GM19238 (cell line): ENCODE data around the gene PTPRD.
"Not testable (repeated sequence)": the region's sequence is repeated elsewhere in the genome, so short reads cannot be mapped to it uniquely, and the experiment has no call there.

Experiments used
- DNase-seq: peaks from one replicate; pipeline ENCODE4 v3.0.0; 2011; ENCODE audit warnings: low spot score; ENCODE audit not compliant: insufficient read length

The PTPRD gene

DNA sequence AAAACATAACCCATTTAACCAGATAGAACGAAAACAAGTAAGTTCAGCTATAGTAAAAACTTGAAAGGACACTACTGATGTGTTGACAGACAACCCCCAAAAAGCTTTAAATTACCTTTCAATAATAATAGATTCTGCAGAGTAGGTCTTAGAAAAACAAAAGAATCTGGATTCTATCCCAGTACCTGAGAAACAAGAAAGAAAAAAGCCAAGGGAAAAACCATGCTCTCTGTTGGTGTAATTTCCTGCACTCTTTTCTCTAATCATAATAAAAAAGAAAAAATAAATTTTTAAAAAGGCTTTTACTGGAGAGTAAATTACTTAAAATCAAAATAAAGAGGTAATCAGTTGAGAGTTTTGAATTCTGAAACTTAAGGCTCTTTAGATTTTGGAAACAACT lies 1090.4 kb downstream of the PTPRD start:
- DNase-seq, result no peak

DNA sequence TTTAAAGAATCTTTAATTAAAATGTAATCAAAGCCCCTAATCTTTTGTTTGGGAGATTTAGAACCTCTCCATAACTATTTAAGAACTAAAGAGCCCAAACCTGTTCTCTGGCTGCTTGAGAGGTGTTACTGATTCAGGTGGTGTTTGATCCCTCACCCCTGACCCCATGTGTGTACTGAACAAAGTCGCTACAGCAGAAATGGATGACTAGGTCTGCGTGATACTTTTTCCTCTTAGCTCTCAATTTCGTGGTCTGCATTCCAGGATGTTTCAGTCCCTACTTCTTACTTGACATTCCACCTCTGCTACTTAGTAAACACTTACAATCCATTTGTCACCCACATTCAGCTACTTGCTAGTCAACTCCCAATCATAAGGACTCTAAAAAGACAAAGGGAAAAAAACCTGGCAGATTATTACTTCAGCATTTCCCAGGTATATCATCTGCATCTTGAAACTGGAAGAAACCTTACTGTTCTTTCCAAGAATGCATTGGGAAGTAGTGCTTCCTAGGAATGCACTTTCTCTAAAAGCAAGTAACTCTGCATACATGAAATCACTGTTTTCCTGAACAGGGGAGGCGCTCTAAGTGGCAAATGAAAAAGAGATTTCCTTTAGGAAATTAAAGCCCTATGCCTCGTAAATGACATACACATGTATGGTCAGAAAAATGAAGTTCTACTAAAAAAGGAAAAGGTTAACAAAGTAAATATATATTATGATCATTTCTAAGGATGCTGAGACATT lies 1091.6 kb downstream of the PTPRD start:
- no peak for DNase-seq

DNA sequence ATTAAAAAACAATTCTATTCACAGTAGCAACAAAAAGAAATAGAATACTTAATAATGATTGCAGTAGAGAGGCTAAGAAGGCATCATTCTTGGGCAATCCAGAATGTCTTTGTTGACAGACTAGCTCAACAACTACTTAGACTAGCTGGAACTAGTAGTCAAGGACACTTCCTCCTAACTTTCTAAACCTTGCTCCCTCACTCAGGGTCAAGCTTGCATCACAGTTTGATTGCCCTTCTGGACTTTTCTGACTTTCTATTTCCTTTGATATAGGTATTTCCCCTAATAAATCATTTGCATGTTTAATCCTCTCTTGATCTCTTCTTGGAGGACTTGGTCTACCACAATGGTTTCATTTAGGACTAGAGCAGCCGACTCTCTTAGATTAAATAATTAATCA lies 1107.9 kb downstream of the PTPRD start:
- DNase-seq, result no peak

DNA sequence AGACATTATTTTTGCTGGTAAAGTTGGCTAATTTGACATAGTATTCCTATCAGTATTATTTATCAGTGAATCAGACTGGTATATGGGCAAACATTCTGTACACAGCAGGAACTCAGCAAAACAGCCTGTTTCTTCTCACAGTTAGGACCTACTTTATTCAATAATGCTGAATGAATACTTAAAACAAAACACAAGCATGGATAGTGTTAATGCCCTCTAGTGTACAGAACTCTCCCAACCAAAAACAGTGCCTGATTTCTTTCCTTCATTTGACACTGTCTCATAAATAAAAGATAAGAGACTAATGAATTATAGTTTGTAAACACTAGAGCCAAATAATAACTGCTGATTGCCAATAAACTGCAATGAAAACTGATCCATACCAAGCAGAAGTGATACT lies 1113.3 kb downstream of the PTPRD start:
- DNase-seq, result no peak

DNA sequence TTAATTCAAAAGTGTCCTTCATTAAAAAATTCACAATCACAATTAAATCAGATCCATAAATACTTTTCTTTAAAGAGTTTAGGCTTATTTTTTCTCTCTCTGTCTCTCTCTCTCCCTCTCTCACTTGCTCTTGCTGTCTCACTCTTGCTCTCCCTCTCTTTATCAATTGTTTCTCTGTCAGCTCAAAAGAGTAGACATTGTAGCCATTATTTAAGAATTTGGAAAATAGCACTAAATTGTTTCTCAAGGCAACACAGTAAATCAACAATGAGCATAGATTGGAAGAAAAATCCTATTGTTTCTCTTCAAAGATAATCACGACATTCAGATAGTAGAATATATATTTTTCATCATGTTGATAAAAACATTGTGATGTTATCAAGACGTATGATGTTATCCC lies 1114.0 kb downstream of the PTPRD start:
- no peak for DNase-seq

DNA sequence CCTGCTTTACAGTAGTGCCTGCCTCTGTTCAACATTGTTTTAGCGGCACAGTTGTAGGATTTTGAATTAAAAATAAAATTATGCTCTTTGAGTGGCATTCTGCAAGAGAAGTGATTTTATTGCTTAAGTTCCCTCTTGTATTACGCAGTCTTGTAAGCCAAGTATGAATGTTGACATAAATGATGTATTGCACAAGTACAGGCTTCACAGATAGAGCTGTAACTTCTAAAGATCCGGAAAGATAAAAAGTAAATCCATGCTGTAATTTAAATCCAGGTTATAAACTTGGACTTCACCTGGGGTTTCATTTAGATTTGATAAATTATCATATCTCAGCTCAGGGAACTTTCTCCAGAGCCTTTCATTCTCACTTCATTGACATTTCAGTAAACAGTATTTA lies 1114.7 kb downstream of the PTPRD start:
- no peak for DNase-seq

DNA sequence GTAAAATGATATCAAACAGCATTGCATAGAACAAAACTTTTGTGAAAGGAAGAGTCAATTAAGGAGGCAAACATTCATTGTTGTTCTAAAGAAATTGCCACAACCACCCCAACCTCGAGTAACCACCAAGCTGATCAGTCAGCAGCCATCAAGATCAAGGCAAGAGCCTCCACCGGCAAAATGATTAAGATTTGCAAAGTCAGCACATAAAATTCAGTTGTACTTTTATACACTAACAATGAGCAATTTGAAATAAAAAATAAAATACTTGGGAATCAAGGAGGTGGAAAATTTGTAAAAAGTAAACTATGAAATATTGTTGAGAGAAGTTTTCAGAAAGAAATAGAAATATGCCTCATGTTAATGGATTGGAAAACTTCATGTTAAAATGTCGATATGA lies 1118.5 kb downstream of the PTPRD start:
- DNase-seq, result no peak

DNA sequence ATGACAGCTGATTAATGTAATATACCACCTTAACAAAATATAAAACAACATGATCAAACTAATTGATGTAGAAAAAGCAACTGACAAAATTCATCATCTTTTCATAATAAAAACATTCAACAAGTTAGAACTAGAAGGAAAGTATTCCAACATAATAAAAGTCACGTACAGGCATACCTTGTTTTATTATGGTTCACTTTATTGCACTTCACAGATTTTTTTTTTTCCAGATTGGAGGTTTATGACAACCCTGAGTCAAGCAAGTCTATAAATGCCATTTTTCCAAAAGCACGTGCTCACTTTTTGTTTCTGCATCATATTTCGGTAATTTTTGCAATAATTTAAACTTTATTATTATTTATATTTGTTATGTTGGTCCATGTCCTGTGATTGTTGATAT lies 1120.3 kb downstream of the PTPRD start:
- no peak for DNase-seq

DNA sequence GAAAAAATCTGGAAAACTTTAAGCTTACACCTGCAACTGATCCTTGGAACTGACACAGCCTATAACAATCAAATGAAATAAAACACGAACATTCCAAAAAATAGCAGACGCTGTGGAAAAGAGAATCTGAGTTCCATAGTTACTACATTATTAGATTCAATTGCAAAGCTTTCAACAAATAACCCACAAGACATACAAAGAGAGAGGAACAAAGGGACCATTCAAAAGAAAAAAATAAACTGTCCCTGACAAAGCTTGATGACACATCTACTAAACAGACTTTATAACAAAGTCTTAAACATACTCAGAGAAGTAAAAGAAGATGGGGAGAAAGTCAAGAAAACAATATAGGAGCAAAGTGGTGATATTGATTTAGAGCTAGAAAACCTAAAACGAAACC lies 1123.6 kb downstream of the PTPRD start:
- no peak for DNase-seq

DNA sequence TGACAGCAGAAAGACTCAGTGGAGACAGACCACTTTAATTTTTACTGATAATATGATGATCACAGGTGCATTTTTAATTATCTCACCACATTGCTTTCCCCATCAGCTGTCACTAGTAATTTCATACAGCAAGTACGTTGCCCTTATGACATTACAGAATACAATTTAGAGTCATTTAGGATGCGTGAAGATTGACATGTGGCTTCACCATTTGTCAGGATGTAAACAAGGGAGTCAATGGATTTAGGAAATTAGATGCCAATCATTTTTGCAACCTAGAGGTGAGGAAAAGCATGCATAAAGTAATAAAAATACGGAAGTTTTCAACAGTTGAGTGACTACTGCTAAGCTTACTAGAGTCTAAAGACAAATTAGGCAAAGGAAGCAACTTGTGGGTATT lies 1129.6 kb downstream of the PTPRD start:
- no peak for DNase-seq

DNA sequence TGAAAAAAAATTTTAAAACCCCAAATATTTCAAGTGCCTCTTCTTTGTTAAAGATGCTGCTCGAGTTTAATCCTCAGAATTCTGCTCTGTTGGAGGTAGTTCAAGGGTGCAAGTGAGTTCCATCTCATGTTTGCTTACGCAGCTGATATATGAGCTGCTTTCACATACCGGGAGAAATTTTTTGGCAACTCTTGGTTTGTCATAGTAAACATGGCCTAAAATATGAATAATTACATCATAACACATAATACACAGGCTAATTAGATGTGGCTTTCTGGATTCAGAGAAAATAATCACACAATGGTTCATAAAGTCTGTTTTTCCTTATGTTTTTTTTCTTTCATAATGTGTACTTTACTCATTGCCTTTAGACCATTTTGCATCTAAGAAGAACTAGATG lies 1134.1 kb downstream of the PTPRD start:
- no peak for DNase-seq

DNA sequence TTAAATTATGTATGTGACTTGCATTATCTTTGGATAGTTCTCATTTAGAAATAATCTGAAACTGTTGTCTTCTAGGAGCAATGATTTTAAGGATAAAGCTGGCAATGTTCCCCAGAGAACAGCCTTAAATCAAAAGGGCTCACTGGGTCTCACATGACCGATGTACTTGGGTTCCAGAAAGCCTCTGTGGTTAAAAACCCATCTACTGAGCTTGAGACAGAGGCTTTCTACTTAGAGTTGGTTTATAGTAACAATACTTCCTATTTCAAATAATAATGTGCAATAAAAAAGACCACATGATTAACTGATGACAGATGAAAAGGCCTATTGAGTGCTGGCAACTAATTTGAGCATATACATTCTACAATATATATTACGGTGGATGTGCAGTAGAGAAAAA lies 1143.5 kb downstream of the PTPRD start:
- DNase-seq, result no peak

DNA sequence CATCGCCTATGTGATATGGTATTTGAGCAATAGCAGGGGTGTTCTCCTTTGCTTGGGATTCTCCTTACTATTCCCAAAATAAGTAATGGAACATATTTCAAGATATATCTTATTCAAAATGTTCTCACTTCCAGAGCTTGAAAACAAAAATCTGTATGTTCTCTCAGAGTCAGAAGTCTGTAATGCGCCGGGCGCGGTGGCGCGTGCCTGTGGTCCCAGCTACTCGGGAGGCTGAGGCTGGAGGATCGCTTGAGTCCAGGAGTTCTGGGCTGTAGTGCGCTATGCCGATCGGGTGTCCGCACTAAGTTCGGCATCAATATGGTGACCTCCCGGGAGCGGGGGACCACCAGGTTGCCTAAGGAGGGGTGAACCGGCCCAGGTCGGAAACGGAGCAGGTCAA lies 1170.9 kb downstream of the PTPRD start:
- DNase-seq, result not testable (repeated sequence)

DNA sequence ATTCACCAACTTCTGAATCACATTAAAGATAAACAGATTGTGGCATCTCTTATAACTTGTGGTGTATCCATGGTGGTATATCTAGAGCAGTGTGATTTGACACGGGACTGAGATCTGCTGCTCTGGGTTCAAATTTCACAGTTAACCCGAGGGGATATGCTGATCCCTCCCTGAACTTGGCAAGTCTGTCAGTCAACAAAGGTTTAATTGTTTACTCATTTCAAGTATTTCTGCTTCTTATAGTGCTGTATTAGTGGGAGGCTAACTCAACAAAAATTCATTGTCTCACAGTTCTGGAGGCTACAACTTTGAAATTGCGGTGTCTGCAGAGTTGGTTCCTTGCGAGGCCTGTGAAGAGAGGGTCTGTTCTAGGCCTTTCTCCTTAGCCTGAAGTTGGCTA lies 1175.2 kb downstream of the PTPRD start:
- no peak for DNase-seq

DNA sequence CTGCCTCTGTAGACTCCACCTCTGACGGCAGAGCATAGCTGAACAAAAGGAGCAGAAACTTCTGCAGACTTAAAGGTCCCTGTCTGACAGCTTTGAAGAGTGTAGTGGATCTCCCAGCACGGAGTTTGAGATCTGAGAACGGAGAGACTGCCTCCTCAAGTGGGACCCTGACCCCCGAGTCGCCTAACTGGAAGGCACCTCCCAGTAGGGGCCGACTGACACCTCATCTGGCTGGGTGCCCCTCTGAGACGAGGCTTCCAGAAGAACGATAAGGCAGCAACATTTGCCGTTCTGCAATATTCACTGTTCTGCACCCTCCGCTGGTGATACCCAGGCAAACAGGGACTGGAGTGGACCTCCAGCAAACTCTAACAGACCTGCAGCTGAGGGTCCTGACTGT lies 1186.3 kb downstream of the PTPRD start:
- not testable (repeated sequence) for DNase-seq

DNA sequence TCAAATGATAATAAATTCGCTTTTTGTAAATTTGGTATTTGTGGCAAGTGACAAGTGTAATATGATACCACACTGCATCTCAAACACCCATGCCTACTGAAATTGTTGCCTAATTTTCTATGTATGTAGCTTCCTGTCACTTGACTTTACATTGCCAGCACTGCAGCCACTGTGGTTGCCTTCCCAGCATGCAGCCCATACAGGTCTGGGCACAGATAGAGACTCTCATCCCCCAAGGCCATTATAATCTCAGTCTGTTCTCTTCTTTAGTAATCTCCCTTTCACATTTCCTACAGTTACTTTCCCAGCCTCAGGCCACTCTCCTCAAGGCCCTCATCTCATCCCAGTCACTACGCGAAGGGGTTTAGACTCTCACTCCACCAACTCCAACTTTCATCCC lies 1200.6 kb downstream of the PTPRD start:
- no peak for DNase-seq

DNA sequence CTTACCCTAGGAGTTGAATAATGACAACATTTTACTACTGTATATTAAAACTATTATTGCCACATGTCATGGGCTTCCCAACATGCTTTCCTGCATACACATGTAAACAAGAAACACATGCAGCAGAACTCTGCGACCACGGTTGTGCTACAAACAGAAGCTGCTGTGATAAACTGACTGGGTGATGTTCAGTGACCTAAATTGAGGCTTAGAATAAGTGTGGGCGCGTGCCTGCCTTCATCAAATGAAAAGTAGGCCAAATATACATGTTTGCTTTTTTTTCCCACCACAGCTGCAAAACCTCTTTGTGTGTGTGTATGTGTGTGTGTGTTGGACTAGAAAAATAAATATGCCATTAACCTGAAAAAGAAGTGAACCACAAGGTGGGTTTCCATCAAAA lies 1202.1 kb downstream of the PTPRD start:
- no peak for DNase-seq

DNA sequence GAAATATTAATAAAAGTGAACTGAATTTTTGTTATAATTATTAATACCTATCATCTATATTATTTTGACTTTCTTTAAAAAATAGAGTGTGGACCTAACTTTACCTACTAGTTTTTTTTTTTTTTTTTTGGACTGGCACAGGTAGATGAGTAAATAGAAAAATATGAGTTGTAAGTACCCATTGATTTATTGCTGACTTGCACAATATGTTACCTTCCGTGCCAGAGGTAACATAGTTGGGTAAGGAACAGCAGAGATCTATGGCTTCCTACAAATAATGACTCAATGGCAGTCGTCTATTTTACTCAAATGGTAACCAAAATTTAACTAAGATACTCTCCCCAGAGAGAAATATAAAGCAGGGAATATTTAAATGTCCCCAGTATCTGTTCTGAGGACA lies 1212.8 kb downstream of the PTPRD start:
- no peak for DNase-seq

DNA sequence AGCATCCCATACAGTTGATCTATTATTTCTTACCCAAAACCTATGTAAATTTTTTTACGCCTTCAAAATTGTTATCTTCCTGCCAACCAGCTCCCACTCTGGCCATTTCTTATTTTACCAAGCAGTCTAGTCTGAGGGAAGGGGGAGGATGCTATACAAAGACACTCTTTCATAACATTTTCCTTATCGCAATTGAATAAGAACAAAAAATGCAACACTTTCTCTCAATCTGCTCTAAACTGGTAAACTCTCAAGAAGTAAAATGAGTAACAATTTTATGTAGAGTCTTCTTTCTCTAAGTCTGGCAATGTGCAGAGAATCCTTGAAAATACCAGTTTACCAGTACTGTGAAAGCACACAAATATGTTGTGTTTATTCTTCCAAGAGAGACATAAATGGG lies 1216.3 kb downstream of the PTPRD start:
- no peak for DNase-seq

DNA sequence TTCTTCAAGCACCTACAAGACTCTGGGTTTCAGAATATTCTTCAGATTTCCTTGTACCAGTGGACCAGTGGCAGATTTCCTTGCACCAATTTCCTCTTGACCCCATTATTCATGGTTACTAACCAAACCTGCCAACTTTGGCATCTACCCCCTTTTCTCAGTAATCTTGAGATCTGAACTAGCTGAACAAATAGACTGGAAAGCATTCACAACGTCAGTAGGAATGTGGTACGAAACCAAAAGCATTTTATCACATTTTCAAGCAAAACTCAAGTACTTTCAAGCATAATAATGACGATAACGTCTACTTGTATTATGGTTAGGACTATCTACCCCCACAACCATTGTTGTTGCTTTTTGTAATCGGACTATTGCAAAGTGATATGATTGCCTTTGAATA lies 1217.3 kb downstream of the PTPRD start:
- no peak for DNase-seq

DNA sequence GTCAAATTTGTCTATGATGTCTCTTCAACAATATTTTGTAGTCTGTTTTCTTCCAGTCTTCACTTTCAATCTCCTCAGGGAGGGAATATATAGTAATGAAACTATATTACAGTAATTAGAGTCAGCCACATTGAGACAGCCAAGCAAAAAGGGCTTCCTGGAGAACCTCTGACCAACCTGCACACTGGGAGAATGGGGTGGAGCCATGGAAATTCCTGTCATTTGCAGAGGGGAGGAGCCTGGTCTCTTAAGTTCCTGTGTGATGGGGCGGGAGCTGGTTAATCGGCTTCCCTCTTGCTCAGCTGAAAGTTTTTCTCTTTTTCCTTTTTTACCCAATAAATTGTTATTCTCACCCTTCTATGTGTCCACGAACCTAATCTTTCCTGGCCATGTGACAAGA lies 1220.0 kb downstream of the PTPRD start:
- DNase-seq, result no peak

DNA sequence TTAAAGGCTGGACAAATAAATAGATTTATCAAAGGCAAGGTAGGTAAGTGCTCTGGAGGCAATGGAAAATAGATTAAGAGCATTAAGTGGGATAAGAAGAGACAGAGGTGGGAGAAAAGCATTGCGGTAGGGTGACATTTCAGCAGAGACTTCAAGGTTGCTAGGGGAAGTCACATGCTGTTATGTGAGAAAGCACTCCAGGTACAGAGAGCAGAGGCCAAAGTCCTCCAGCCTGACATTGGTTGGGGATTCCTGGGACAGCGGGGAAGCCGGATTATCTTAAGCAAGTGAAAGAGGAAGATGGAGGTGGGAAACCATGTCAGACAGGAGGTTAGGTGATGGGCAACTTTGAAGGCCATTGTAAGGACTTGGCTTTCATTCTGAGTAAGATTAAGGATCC lies 1222.9 kb downstream of the PTPRD start:
- no peak for DNase-seq

DNA sequence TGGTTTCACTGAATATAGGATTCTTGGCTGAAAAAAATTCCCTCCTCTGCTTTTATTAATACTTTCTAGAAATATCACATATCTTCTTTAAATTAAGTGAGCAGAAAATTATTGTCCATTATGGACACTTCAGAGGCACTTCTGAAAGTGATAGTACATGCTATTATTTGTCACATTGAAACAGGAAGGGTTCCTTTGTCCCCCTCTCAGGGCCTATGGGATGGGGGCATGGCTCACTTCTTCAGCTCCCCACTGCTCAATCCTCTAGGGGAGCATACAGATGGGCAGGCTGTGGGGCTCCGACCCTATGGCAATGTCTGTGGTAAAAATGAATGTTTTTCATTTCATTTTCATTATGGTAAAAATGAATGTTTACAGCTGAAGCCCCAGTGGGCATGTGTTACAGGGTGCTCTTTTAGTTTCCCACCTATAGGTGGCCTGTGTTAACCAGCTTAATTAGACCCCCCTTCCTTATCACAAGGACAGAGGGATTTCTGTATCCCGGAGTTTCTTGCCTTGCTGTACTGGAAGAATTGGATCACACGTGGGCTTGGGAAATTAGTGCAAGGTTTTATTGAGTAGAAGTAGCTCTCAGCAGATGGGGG lies 1225.2 kb downstream of the PTPRD start:
- DNase-seq, result no peak

DNA sequence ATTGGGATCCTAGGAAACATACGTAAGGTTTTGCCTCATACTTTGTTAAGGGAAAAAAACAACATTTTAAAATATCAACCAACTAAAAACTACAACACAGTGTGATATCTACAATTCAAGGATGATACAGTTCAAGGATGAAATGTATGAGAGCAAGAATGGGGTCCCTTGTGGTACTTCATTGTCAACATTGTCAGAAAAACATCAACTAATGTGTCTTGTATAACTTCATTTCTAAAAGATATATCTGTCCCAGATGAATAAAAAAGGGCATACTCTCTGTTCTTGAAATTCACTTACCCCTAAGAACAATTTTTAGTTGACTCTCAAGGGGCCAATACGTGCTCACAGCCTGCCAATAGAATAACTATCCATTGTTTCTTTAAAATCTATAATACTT lies 1250.5 kb downstream of the PTPRD start:
- DNase-seq, result no peak
